ENCODE results near the gene SLCO4A1. TPM values are rescaled to one million over a fixed set of nuclear protein-coding genes. Genes with fewer than 3 reads are reported as not detected.

SLCO4A1 gene
- total RNA-seq, 4 donors from 2014 or later, result 1.8 to 51.2 (median 29.9) TPM

DNA sequence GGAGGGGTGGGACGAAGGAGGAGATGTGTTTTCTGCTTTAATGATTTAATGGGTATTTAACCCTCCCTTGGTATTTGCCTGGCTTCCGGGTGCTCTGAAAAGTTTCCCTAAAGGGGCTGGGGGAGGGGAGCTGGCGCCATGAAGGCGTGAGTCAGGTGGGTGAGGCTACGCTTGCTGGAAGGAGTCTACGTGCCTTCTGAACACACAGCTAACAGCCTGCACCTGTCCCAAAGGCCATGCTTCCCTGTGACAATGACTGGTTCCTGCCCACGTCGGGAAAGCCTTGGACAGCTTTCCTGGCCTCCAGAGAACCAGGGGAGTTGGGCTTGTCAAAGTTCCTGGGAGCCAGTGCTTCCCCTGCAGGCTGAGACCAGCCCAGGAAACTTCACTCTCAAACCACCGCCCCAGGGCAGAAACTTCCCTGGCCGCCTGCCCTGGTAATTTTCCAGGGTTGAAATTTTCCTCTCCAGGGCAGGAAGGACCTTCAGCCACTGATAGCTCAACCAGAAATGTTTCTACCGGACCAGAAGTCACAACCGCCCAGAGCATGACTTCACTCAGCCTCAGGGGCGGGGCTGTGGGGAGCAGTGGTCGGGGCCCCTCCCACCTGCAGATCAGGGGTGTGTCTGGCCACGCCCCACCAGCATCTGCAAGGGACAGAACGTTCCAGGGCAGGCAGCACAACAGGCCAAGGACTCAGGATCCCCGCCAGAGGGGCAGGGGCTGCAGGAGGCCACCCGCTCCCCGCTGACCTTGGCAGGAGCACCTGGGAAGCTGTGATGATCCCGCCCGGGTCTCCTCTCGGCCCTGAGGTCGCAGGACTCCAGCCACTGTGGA lies 18.6 kb upstream of the SLCO4A1 start:
- peaks cover 9 to 12% of the 10 kb centered on the region in 2 donors for H3K4me1 ChIP-seq
- peak overlapping the region in 1 of 2 donors; percentile 2 for H3K4me3 ChIP-seq
- peak; percentile 91 to 96 for DNase-seq
- H3K9me3 ChIP-seq, result no peaks in the 10 kb centered on the region
- intact Hi-C loops (cut with DNase I; ENCODE audit: low total_unique reads), result no loop called here
- H3K27me3 ChIP-seq, result no peaks in the 10 kb centered on the region
- TF ChIP-seq, protein P1, sequence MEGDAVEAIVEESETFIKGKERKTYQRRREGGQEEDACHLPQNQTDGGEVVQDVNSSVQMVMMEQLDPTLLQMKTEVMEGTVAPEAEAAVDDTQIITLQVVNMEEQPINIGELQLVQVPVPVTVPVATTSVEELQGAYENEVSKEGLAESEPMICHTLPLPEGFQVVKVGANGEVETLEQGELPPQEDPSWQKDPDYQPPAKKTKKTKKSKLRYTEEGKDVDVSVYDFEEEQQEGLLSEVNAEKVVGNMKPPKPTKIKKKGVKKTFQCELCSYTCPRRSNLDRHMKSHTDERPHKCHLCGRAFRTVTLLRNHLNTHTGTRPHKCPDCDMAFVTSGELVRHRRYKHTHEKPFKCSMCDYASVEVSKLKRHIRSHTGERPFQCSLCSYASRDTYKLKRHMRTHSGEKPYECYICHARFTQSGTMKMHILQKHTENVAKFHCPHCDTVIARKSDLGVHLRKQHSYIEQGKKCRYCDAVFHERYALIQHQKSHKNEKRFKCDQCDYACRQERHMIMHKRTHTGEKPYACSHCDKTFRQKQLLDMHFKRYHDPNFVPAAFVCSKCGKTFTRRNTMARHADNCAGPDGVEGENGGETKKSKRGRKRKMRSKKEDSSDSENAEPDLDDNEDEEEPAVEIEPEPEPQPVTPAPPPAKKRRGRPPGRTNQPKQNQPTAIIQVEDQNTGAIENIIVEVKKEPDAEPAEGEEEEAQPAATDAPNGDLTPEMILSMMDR (IDR thresholded peaks at IDR 0.05), result peak in 1 of 4 experiments; percentile 4
- peak; percentile 78 to 89 for TF ChIP-seq POLR2A (IDR thresholded peaks at IDR 0.05)
- H3K36me3 ChIP-seq, result no peaks in the 10 kb centered on the region
- peak overlapping the region; percentile 85 to 91 for H3K27ac ChIP-seq

DNA sequence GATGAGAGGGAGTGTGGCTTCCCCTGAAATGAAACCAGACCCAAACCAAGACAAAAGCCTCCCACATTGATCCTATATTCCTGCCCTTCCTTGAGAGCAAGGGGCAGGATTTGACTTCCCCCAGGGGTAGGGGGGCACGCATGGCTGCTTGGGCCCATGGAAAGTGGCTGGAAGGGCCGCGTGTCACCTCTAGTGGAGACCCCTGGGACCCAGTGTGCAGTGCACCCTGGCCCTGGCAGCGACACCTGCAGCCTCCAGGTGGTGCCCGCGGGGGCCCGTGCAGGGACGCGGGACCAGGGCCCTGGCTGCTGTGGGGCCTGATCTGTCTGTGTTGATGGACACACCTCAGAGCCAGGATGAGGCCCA lies 18.0 kb upstream of the SLCO4A1 start:
- TF ChIP-seq POLR2A (IDR thresholded peaks at IDR 0.05), result no peak
- TF ChIP-seq, protein P1 (IDR thresholded peaks at IDR 0.05), result no peak
- Histone ChIP-seq H3K27ac (peak overlapping the region; percentile 85 to 91), H3K4me1 (peaks cover 9 to 12% of the 10 kb centered on the region in 2 donors), H3K27me3 (no peaks in the 10 kb centered on the region), H3K9me3 (no peaks in the 10 kb centered on the region), H3K4me3 (no peak overlapping the region), H3K36me3 (no peaks in the 10 kb centered on the region)
- DNase-seq, result no peak
- intact Hi-C loops (cut with DNase I; ENCODE audit: low total_unique reads), result no loop called here

DNA sequence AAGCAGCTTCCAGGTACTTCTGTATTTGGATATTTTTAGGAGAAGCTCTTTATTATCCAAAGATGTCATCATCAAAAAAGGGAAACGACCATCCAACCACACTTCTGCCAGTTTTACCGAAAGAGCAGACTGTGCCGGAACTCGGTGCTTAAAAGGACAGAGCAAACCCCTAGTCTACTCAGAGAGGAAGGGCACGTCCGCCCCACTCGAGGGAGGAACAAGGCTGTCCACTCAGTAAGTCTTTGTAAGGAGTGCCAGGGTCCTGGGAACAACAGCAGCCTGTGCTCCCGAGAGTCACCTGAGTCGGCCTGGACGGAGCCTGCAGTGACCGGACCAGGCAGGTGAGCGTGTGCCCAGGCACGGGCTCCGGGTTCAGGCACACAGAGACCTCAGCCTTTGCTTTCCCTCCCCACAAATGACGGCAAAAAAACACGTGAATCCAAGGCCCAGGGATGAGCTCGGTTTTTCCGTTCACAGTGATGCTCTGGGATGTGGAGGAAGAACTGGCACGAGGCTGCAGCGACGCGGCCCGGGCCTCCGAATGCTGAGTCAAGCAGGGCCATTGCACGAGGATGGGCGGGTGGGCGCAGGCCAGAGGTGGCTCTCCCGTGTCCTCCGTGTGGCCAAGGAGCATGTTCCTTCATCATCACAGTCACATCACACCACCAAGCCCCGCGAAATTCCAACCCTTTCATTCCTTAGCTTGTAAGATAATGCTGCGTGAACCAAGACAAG lies 17.4 kb upstream of the SLCO4A1 start:
- no peaks in the 10 kb centered on the region for H3K9me3 ChIP-seq
- no peak overlapping the region for H3K4me3 ChIP-seq
- no peak for DNase-seq
- peaks cover 9 to 12% of the 10 kb centered on the region in 2 donors for H3K4me1 ChIP-seq
- TF ChIP-seq, protein P1 (IDR thresholded peaks at IDR 0.05), result no peak
- TF ChIP-seq POLR2A (IDR thresholded peaks at IDR 0.05), result peak in 1 of 2 donors; percentile 16
- no peaks in the 10 kb centered on the region for H3K27me3 ChIP-seq
- intact Hi-C loops (cut with DNase I; ENCODE audit: low total_unique reads), result no loop called here
- no peaks in the 10 kb centered on the region for H3K36me3 ChIP-seq
- H3K27ac ChIP-seq, result peak overlapping the region; percentile 85 to 91

DNA sequence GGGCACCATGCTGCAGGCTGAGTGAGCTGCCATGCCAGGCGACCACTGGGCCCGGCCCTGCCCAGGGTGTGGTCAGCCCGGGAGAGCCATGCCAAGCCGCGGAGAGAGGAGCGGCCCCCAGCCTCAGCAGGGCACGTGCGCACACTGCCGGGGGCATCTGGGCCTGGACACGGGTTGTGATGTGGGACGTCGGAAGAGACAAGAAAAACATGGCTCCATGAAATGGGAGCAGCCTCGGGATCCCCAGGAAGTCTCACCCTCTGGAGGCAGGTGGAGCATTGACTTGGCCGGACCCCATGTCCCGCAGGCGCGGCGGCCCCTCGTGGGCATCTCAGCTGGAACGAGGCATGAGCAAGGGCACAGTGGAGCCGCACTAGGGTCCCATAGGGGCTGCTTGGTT lies 16.8 kb upstream of the SLCO4A1 start:
- Histone ChIP-seq H3K36me3 (no peaks in the 10 kb centered on the region), H3K9me3 (no peaks in the 10 kb centered on the region), H3K4me3 (no peak overlapping the region), H3K27ac (peak overlapping the region in 1 of 2 donors; percentile 85), H3K27me3 (no peaks in the 10 kb centered on the region), H3K4me1 (peaks cover 9 to 12% of the 10 kb centered on the region in 2 donors)
- DNase-seq, result no peak
- intact Hi-C loops (cut with DNase I; ENCODE audit: low total_unique reads), result no loop called here
- TF ChIP-seq, protein P1 (IDR thresholded peaks at IDR 0.05), result no peak
- no peak for TF ChIP-seq POLR2A (IDR thresholded peaks at IDR 0.05)

All from uterus (tissue), 4 donors.